LNCAP (cell line): Measurements from ENCODE around the gene PHKG2.

Experiments
- CTCF ChIP-seq: fragments of 450-650 bp; IDR thresholded peaks from 2 replicates; pipeline ENCODE4 v1.5.1; 2017; ENCODE audit warnings: mild to moderate bottlenecking

Gene PHKG2

GRCh38 chr16:30775392-30776188 is 27.4 kb downstream of the PHKG2 start:
- TF ChIP-seq CTCF = no peak

- TF ChIP-seq CTCF = no peak
These were observed 29.5 kb downstream of the PHKG2 start for GRCh38 chr16:30777591-30778297.

- no peak for TF ChIP-seq CTCF
These were observed 30.5 kb downstream of the PHKG2 start for GRCh38 chr16:30778549-30779244.

GRCh38 chr16:30779596-30779995 is 31.4 kb downstream of the PHKG2 start:
- TF ChIP-seq CTCF = no peak

- no peak for TF ChIP-seq CTCF
These were observed 31.8 kb downstream of the PHKG2 start for GRCh38 chr16:30780021-30780420.

GRCh38 chr16:30780549-30780948 is 32.3 kb downstream of the PHKG2 start:
- no peak for TF ChIP-seq CTCF

- TF ChIP-seq CTCF = no peak
These were observed 34.5 kb downstream of the PHKG2 start for GRCh38 chr16:30782486-30783279.
